HFFc6 (cell line): ENCODE data around the gene C16orf95. TPM values are rescaled to one million over a fixed set of nuclear protein-coding genes. Genes with fewer than 3 reads are reported as not detected.
A peak's percentile ranks its signal among the peaks of the same experiment; 100 is the strongest.

Experiments
- DNase-seq: peaks from one replicate; pipeline ENCODE4 v3.0.0-alpha.2; 2018
- H3K27ac Mint-ChIP-seq: 2 replicates; pipeline ENCODE4 v1.8.0; 2020; ENCODE audit warnings: mild to moderate bottlenecking, mixed read lengths
- H3K27me3 Mint-ChIP-seq: 2 replicates; pipeline ENCODE4 v1.8.0; 2021; ENCODE audit warnings: mild to moderate bottlenecking, moderate library complexity, mixed read lengths; ENCODE audit not compliant: insufficient read depth
- H3K36me3 Mint-ChIP-seq: 2 replicates; pipeline ENCODE4 v1.8.0; 2021; ENCODE audit warnings: low read depth, mixed read lengths
- H3K4me1 Mint-ChIP-seq: 2 replicates; pipeline ENCODE4 v1.8.0; 2020; ENCODE audit warnings: low read depth, mixed read lengths
- H3K4me3 Mint-ChIP-seq: 2 replicates; pipeline ENCODE4 v1.8.0; 2020; ENCODE audit warnings: mild to moderate bottlenecking, moderate library complexity, mixed read lengths
- H3K9me3 Mint-ChIP-seq: 2 replicates; pipeline ENCODE4 v1.8.0; 2020; ENCODE audit warnings: mild to moderate bottlenecking, mixed read lengths
- CTCF ChIP-seq: fragments of 200-600 bp; sonication (generic); IDR thresholded peaks from 2 replicates; pipeline ENCODE4 v1.5.0; 2021; ENCODE audit warnings: antibody characterized with exemption, mild to moderate bottlenecking
- total RNA-seq, 6 experiments: library from RNA; stranded (reverse); fragmentation: NEBNext Ultra II Directional; extraction: Animal tissue kit (Norgen Biotek cat#: 25700); gene quantifications; 2 replicates in 1 of 6; 3 replicates in 5 of 6; pipeline ENCODE4 v1.2.3, GENCODE V29; 2021

The C16orf95 gene
- total RNA-seq, 6 experiments from 2014 or later, result 8.5 to 15.0 (median 11.7) TPM

GRCh38 chr16:87303962-87304521 lies 13.2 kb downstream of the C16orf95 start:
- H3K36me3 Mint-ChIP-seq, result peaks cover 11% of the 10 kb centered on the region
- peaks cover 7% of the 10 kb centered on the region for H3K9me3 Mint-ChIP-seq
- peaks cover 32% of the 10 kb centered on the region for H3K4me1 Mint-ChIP-seq
- DNase-seq, result no peak
- 0 out of 2 replicates have a peak, but pooled peaks cover 2% of the 10 kb centered on the region for H3K27me3 Mint-ChIP-seq
- no peak overlapping the region; the same call in 1 of the 2 replicates for H3K27ac Mint-ChIP-seq
- TF ChIP-seq CTCF, result no peak
- H3K4me3 Mint-ChIP-seq, result no peak overlapping the region

GRCh38 chr16:87303431-87303930 lies 13.7 kb downstream of the C16orf95 start:
- Mint-ChIP-seq H3K27ac (no peak overlapping the region; the same call in 1 of the 2 replicates), H3K36me3 (peaks cover 6% of the 10 kb centered on the region), H3K27me3 (0 out of 2 replicates have a peak, but pooled peaks cover 2% of the 10 kb centered on the region), H3K9me3 (peaks cover 1% of the 10 kb centered on the region), H3K4me3 (no peak overlapping the region), H3K4me1 (peaks cover 32% of the 10 kb centered on the region)
- no peak for TF ChIP-seq CTCF
- DNase-seq, result no peak

GRCh38 chr16:87298857-87299465 lies 18.2 kb downstream of the C16orf95 start:
- no peak overlapping the region for H3K27ac Mint-ChIP-seq
- no peaks in the 10 kb centered on the region; the same call in 1 of the 2 replicates for H3K27me3 Mint-ChIP-seq
- peaks cover 14% of the 10 kb centered on the region for H3K36me3 Mint-ChIP-seq
- H3K4me3 Mint-ChIP-seq, result no peak overlapping the region
- peaks cover 7% of the 10 kb centered on the region for H3K4me1 Mint-ChIP-seq
- no peaks in the 10 kb centered on the region for H3K9me3 Mint-ChIP-seq
- no peak for TF ChIP-seq CTCF
- DNase-seq, result no peak

GRCh38 chr16:87297918-87298631 lies 19.1 kb downstream of the C16orf95 start:
- Mint-ChIP-seq H3K9me3 (no peaks in the 10 kb centered on the region), H3K36me3 (peaks cover 14% of the 10 kb centered on the region), H3K4me1 (no peaks in the 10 kb centered on the region), H3K27ac (no peak overlapping the region), H3K27me3 (no peaks in the 10 kb centered on the region; the same call in 1 of the 2 replicates), H3K4me3 (no peak overlapping the region)
- DNase-seq, result no peak
- TF ChIP-seq CTCF, result peak; percentile 77

GRCh38 chr16:87297407-87297806 lies 19.8 kb downstream of the C16orf95 start:
- Mint-ChIP-seq H3K36me3 (peaks cover 19% of the 10 kb centered on the region), H3K4me3 (no peak overlapping the region)

More at GRCh38 chr16:87297407-87297806, 19.8 kb downstream of the C16orf95 start:
- Mint-ChIP-seq H3K27me3 (no peaks in the 10 kb centered on the region; the same call in 1 of the 2 replicates), H3K27ac (no peak overlapping the region), H3K4me1 (no peaks in the 10 kb centered on the region), H3K9me3 (no peaks in the 10 kb centered on the region; the same call in 1 of the 2 replicates)
- TF ChIP-seq CTCF, result no peak
- DNase-seq, result no peak
